Uterus (tissue), 4 donors: ENCODE results near the gene CHRND. TPM values are rescaled to one million over a fixed set of nuclear protein-coding genes. Genes with fewer than 3 reads are reported as not detected.

ENCODE experiments used
- DNase-seq, 2 donors: peaks; one replicate each; pipeline ENCODE4 v3.0.0-alpha.2; 2019 to 2020
- H3K27ac ChIP-seq, 2 donors: fragments of 200-600 bp; sonication (generic); 1 replicate in 1 of 2; 2 replicates in 1 of 2; pipeline ENCODE4 v1.5.1; 2016 to 2018
- H3K27me3 ChIP-seq, 2 donors: fragments of 200-600 bp; sonication (generic); one replicate each; pipeline ENCODE4 v1.5.1; 2018 to 2019; ENCODE audit warnings: control low read depth in 1 of 2
- H3K36me3 ChIP-seq, 2 donors: fragments of 200-600 bp; sonication (generic); one replicate each; pipeline ENCODE4 v1.5.1; 2019; ENCODE audit warnings: control low read depth in 1 of 2
- H3K4me1 ChIP-seq, 2 donors: fragments of 200-600 bp; sonication (generic); one replicate each; pipeline ENCODE4 v1.5.1; 2018 to 2019; ENCODE audit warnings: control low read depth in 1 of 2
- H3K4me3 ChIP-seq, 2 donors: fragments of 200-600 bp; sonication (generic); 1 replicate in 1 of 2; 2 replicates in 1 of 2; pipeline ENCODE4 v1.5.1; 2018 to 2019; ENCODE audit warnings: mild to moderate bottlenecking in 1 of 2
- H3K9me3 ChIP-seq, 2 donors: fragments of 200-600 bp; sonication (generic); one replicate each; pipeline ENCODE4 v1.5.1; 2019; ENCODE audit warnings: control low read depth in 1 of 2
- POLR2A ChIP-seq, 2 donors: fragments of 450-650 bp; IDR thresholded peaks; one replicate each; pipeline ENCODE4 v1.6.1; 2016; ENCODE audit warnings: antibody characterized with exemption in 2 of 2, mild to moderate bottlenecking in 1 of 2, moderate library complexity in 1 of 2
- intact Hi-C: fragments of 100-400 bp; cut with DNase I; formaldehyde crosslinking; loops from one replicate; pipeline ENCODE4 v1.15.1; 2023; ENCODE audit warnings: low total_unique reads
- total RNA-seq, 4 donors: library from RNA; depleted of rRNA in 3 of 4; stranded (reverse); fragments of >200 nt in 3 of 4; gene quantifications; one replicate each; pipeline versions ENCODE4 v1.1.0 to v1.2.4, GENCODE V29; 2014 to 2023
- TF ChIP-seq, protein P1 (sequence below), 4 experiments: fragments of 200-600 bp in 2 of 4; fragments of 450-650 bp in 2 of 4; sonication (generic) in 2 of 4; IDR thresholded peaks; one replicate each; pipeline ENCODE4 v1.5.1; 2016 to 2019; ENCODE audit warnings: antibody characterized with exemption in 4 of 4, mild to moderate bottlenecking in 2 of 4, moderate library complexity in 1 of 4
- donor health status: DM: yes; HTN: yes; CAD: no.

CHRND gene
- total RNA-seq, 4 donors from 2014 or later: not detected

DNA sequence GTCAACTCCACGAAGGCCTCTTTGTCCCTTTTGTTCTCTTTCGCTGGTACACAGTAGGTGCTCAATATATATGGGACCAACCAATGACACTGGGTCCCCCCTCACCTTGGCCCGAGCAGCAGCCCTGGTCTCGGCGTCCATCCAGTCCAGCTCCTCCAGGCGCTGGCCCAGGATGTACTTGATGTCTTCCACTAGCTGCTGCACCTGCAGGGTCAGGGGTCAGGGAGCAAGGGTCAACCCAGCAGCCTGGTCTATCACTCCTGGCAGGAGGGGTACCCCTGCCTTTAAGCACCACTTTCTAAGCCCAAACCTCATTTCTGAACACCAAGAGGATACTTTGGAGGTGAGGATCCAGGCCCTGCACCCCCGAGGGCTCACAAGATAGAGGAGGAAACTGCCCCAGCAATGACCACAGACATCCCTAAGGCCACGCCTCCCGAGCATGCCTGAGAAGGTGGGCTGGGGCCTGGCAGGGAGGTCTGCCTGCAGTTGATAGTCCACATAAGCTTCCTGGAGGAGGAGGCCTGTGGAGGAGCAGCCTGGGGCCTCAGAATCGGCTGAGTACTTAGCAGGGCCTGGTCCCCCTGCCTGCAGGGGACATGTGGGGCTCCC, 42.5 kb upstream of the CHRND start:
- intact Hi-C loops: no loop called here
- Histone ChIP-seq H3K36me3 (no peaks in the 10 kb centered on the region), H3K9me3 (no peaks in the 10 kb centered on the region), H3K4me1 (peaks cover 0 to 6% of the 10 kb centered on the region in 2 donors), H3K27me3 (peaks cover 3 to 17% of the 10 kb centered on the region in 2 donors), H3K4me3 (no peak overlapping the region), H3K27ac (no peak overlapping the region)
- no peak for DNase-seq
- no peak for TF ChIP-seq POLR2A (IDR thresholded peaks at IDR 0.05)
- TF ChIP-seq, protein P1, sequence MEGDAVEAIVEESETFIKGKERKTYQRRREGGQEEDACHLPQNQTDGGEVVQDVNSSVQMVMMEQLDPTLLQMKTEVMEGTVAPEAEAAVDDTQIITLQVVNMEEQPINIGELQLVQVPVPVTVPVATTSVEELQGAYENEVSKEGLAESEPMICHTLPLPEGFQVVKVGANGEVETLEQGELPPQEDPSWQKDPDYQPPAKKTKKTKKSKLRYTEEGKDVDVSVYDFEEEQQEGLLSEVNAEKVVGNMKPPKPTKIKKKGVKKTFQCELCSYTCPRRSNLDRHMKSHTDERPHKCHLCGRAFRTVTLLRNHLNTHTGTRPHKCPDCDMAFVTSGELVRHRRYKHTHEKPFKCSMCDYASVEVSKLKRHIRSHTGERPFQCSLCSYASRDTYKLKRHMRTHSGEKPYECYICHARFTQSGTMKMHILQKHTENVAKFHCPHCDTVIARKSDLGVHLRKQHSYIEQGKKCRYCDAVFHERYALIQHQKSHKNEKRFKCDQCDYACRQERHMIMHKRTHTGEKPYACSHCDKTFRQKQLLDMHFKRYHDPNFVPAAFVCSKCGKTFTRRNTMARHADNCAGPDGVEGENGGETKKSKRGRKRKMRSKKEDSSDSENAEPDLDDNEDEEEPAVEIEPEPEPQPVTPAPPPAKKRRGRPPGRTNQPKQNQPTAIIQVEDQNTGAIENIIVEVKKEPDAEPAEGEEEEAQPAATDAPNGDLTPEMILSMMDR (IDR thresholded peaks at IDR 0.05): no peak

DNA sequence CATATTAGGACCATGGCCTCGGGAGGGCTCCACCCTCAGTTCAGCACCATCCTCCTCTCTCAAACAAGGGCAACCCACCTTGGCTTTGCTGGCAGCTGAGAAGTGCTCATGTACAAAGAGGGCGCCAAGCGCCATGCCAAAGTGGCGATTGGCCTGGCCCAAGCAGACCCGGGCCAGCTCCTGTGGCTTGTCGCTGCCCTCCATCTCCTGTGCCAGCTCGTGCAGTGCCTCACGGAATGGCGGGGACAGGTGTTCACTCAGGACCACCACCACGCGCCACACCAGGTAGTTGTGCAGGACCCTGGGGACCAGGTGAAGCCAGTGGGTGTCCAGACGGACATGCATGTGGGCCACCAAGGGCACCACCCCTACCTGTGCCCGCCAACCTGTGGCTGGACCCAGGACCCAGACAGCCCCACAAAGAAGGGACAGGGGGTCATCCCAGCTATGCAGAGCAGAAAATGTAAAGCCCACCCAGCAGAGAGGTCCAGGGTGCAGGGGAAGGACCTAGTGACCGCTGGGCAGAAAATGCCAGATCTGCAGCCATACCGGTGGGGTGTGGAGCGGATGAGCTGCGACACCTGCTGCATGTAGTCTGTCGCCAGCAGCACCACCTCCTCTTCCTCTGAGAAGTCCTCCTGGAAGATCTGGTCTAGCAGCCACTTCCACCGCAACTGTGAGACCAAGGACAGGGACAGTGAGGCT, 41.9 kb upstream of the CHRND start:
- H3K4me1 ChIP-seq: peaks cover 0 to 6% of the 10 kb centered on the region in 2 donors
- no peak for DNase-seq
- no peak overlapping the region for H3K27ac ChIP-seq
- no peaks in the 10 kb centered on the region for H3K36me3 ChIP-seq
- TF ChIP-seq, protein P1 (IDR thresholded peaks at IDR 0.05): no peak
- TF ChIP-seq POLR2A (IDR thresholded peaks at IDR 0.05): no peak
- intact Hi-C loops: no loop called here
- H3K27me3 ChIP-seq: peaks cover 3 to 17% of the 10 kb centered on the region in 2 donors
- no peak overlapping the region for H3K4me3 ChIP-seq
- no peaks in the 10 kb centered on the region for H3K9me3 ChIP-seq

DNA sequence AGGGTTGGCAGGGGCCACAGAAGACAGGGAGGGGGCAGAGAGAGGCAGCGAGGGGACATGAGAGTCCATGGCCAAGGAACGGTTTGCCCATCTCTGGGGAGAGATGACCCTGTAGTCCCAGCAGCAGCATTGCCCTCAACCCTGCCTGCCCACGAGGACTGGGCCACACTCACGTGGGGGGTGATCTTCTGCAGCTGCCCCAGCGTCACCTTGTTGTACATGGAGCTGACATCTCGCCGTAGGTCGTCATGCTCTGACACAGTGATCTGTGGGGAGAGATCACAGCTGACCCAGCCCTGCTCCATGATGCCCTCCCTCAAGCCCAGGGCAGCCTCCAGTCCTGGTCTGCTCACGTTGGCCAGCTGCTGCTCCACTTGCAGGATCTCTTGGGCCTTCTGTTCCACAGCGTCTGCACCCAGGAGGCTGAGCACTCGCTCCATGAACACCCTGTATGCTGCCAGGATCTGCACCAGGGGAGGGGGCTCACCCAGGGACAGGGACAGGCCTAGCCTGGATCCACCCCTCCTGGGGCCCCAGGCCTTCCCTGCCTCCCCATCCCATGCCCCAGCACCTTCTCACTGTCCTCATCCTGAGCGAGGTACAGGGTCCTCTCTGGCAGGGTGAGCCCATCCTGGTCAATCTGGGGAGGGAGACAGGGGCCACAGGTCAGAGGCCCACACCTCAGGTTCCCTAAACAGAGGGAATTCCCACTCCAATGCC, 41.2 kb upstream of the CHRND start:
- H3K27ac ChIP-seq: no peak overlapping the region
- H3K9me3 ChIP-seq: no peaks in the 10 kb centered on the region
- H3K36me3 ChIP-seq: no peaks in the 10 kb centered on the region
- intact Hi-C loops: no loop called here
- TF ChIP-seq, protein P1 (IDR thresholded peaks at IDR 0.05): no peak
- no peak for TF ChIP-seq POLR2A (IDR thresholded peaks at IDR 0.05)
- peaks cover 0 to 6% of the 10 kb centered on the region in 2 donors for H3K4me1 ChIP-seq
- no peak for DNase-seq
- peaks cover 3 to 17% of the 10 kb centered on the region in 2 donors for H3K27me3 ChIP-seq
- H3K4me3 ChIP-seq: no peak overlapping the region

DNA sequence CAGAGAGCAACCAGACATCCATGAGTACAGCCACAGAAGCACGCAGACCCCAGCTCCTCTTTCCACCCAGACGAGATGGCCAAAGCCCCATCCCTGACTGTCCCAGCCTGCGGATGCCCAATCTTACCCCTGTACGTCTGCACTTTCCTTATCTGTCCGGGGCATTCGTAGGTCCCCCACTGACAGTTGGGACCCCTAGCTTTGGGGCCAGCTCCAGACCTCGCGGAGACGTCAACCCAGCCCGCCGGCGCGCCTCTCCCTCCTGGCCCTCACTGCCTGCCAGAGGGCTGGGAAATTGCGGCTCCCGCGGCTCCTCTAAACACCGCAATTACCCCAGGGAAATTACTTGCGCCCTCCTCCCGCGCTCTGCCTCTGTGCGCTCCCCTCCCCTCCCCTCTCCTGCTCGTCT, 40.6 kb upstream of the CHRND start:
- Histone ChIP-seq H3K36me3 (no peaks in the 10 kb centered on the region), H3K4me3 (no peak overlapping the region), H3K27me3 (peaks cover 3 to 17% of the 10 kb centered on the region in 2 donors), H3K27ac (no peak overlapping the region), H3K4me1 (peaks cover 0 to 6% of the 10 kb centered on the region in 2 donors), H3K9me3 (no peaks in the 10 kb centered on the region)
- no peak for DNase-seq
- TF ChIP-seq, protein P1 (IDR thresholded peaks at IDR 0.05): no peak
- no peak for TF ChIP-seq POLR2A (IDR thresholded peaks at IDR 0.05)
- intact Hi-C loops: no loop called here
